GM10248 (cell line): ENCODE results near the gene SH3PXD2A.
"Not testable (repeated sequence)": the region's sequence is repeated elsewhere in the genome, so short reads cannot be mapped to it uniquely, and the experiment has no call there.

Experiments
- CTCF ChIA-PET: fragments of 300-600 bp; sonication (Branson Sonifier 250); formaldehyde crosslinking; extraction: SDS; loops from one replicate; lab custom pipeline; 2021; ENCODE audit warnings: antibody characterized with exemption; lab: Yijun Ruan, JAX
- POLR2A ChIA-PET: fragments of 350-650 bp; sonication (Branson Sonifier 250); formaldehyde crosslinking; extraction: SDS; loops from one replicate; lab custom pipeline; 2020; ENCODE audit warnings: antibody characterized with exemption; lab: Yijun Ruan, JAX
- DNase-seq: peaks from one replicate; pipeline ENCODE4 v3.0.0; 2012; ENCODE audit errors: extremely low spot score
- TF ChIP-seq, protein P1 (sequence below): IDR thresholded peaks from 2 replicates; pipeline ENCODE4 v1.5.1; 2012; ENCODE audit warnings: mild to moderate bottlenecking, low read depth; ENCODE audit errors: extremely low read depth, missing control alignments, control extremely low read depth

SH3PXD2A gene

DNA sequence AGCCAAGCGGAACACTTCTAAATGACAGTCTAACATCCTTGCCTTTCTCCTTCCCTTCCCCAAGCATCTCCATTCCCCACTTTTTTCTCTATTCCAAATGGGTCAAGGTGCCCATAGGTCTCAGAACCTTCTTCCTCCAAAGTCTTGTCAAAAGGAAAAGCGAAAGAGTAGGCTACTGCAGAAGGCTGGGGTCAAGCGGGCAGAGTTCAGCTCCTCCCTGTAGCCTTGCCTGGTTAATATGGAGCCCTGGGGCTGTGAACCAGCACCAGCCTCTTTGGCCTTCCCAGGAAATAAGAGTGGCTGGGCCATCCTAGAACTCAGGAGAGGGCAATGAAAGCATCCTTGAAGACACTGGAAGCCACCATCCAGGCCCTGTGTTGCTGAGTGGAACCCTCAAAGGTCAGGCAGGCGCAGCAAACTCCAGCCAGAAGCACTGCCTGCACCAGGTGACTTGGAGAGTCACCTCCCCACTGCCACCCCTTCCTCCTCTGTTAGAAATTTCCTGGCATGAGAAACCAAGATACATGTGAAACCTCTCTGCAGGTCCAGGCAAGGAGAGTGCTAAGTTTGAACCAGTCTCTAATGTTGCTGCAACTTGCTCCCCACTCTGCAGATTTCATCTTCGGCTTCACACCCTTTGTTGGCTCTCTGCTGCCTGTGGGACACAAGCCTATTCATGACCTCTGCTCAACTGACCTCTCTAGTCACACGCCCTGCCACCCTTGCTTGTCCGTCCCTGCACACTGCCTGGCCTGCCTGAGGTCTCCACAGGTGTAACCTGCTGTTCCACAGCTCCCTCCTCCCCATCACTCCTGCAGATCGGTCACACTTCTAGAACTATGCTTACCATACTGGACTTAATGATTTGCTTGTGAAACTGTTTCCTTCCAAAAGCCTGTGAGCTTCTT, 74.9 kb downstream of the SH3PXD2A start:
- TF ChIP-seq, protein P1, sequence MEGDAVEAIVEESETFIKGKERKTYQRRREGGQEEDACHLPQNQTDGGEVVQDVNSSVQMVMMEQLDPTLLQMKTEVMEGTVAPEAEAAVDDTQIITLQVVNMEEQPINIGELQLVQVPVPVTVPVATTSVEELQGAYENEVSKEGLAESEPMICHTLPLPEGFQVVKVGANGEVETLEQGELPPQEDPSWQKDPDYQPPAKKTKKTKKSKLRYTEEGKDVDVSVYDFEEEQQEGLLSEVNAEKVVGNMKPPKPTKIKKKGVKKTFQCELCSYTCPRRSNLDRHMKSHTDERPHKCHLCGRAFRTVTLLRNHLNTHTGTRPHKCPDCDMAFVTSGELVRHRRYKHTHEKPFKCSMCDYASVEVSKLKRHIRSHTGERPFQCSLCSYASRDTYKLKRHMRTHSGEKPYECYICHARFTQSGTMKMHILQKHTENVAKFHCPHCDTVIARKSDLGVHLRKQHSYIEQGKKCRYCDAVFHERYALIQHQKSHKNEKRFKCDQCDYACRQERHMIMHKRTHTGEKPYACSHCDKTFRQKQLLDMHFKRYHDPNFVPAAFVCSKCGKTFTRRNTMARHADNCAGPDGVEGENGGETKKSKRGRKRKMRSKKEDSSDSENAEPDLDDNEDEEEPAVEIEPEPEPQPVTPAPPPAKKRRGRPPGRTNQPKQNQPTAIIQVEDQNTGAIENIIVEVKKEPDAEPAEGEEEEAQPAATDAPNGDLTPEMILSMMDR: no peak
- DNase-seq: no peak
- ChIA-PET POLR2A (no interaction called here), CTCF (interaction anchor here (0.8 to 2.4 kb wide), 6 partner anchors 8 to 105 kb away, joined by 3 to 6 read pairs (median 4); no protein-coding TSS in a partner anchor)

DNA sequence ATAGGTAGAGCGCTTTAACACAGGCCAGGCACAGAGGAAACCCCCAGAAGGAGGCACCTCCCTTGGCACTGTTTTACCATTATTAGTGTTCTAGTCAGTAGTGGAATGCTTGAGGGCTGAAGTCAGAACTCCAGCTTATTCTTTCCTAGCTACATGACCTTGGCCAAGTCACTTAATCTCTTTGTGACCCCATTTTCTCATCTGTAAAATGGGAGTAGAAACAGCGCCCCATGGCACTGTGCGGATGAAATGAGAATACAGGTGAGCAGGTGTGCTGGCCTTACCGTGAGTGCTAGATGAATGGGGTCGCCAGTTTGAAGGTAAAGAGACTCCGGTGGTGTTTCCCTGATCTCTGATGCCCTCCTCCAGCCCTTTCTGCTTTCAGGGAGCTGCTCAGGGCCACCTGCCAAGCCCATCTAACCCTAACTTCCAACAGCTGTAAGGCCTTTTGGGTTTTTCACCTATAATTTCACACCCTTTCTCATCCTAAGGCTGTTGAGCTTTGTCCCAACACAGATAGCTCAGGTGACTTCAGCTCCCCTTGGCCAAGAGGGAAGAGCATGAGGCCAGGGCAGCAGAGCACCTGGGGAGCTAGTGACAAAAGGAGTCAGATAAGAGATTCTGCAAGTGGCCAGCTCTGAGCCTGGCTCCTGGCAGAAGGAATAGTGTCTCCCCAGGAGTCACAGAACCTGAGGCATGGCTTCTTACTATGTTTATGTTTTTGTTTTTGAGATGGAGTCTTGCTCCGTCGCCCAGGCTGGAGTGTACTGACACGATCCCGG, 76.8 kb downstream of the SH3PXD2A start:
- ChIA-PET POLR2A (no interaction called here), CTCF (interaction anchor here (0.9 to 1.4 kb wide), 6 partner anchors 8 to 66 kb away, joined by 3 to 4 read pairs (median 3); no protein-coding TSS in a partner anchor)
- no peak for DNase-seq
- TF ChIP-seq, protein P1: no peak

DNA sequence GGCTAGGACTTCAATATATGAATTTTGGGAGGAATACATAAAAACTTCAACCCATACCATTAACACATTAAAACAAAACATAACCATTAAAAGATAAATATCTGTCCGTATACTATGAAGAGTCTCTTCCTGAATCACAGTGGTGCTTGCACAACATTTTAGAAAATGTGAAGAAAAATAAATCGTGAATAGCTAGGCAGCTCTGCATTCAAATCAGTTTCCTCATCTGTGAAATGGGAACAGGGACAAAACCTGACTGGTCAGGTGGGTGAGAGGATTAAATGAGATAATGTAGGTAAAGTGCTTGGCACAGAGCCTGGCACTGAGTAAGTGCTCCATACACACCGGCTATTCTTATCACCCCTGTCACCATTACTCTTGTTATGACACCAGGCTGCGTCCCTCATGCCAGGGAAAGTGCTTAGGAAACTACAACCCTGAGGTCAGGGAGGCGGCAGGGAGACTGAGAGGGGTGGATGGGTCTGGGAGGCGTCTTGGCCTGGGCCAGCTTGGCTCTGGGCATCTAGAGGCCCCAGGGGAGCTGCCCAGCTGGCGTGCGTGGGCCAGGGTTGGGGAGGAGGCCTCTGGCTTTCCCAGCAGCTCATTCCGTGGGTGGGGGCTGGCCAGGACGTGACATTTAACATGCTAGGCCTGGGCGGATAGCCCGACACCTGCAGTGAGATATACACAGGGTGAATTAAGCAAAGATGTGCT, 78.3 kb downstream of the SH3PXD2A start:
- CTCF ChIA-PET: interaction anchor here (0.8 to 1.4 kb wide), 4 partner anchors 18 to 64 kb away, joined by 3 to 4 read pairs (median 3); no protein-coding TSS in a partner anchor

DNA sequence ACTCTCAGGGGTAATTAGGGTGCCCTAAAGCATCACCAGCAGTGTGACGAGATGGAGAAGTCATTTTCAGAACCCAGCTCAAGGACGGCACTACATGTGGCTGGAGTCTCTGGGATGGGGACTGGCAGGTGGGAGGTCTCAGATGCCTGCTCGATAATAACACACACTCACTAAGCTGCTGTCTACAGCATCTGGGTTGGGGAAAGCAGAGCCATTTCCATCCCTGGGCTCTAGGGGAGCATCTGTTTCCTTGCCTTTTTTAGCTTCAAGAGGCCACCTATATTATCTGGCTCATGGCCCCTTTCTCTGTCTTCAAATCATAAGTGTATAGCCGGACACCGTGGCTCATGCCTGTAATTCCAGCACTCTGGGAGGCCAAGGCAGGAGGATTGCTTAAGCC, 79.6 kb downstream of the SH3PXD2A start:
- POLR2A ChIA-PET: no interaction called here
- CTCF ChIA-PET: interaction anchor here (0.9 to 1.4 kb wide), 3 partner anchors 11 to 63 kb away, joined by 3 to 4 read pairs (median 4); no protein-coding TSS in a partner anchor
- no peak for DNase-seq
- TF ChIP-seq, protein P1: no peak

More for the DNA sequence above, 78.3 kb downstream of the SH3PXD2A start:
- TF ChIP-seq, protein P1: no peak
- DNase-seq: peak; percentile 66
- POLR2A ChIA-PET: no interaction called here

DNA sequence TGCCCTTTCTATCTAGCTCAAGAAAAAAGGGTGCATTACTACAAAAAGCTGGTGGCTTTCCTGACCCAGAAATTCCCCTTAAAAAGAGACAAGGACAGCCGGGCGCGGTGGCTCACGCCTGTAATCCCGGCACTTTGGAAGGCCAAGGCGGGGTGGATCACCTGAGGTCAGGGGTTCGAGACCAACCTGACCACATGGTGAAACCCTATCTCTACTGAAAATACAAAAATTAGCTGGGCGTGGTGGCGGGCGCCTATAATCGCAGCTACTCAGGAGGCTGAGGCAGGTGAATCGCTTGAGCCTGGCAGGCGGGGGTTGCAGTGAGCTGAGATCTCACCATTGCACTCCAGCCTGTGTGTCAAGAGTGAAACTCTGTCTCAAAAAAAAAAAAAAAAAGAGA, 82.5 kb downstream of the SH3PXD2A start:
- DNase-seq: not testable (repeated sequence)
- CTCF ChIA-PET: interaction anchor here (0.8 to 3.9 kb wide), 10 partner anchors 8 to 59 kb away, joined by 3 to 29 read pairs (median 3); no protein-coding TSS in a partner anchor
- POLR2A ChIA-PET: interaction anchor here (0.7 to 1.2 kb wide), 2 partner anchors 50 to 595 kb away, joined by 5 read pairs; no protein-coding TSS in a partner anchor

DNA sequence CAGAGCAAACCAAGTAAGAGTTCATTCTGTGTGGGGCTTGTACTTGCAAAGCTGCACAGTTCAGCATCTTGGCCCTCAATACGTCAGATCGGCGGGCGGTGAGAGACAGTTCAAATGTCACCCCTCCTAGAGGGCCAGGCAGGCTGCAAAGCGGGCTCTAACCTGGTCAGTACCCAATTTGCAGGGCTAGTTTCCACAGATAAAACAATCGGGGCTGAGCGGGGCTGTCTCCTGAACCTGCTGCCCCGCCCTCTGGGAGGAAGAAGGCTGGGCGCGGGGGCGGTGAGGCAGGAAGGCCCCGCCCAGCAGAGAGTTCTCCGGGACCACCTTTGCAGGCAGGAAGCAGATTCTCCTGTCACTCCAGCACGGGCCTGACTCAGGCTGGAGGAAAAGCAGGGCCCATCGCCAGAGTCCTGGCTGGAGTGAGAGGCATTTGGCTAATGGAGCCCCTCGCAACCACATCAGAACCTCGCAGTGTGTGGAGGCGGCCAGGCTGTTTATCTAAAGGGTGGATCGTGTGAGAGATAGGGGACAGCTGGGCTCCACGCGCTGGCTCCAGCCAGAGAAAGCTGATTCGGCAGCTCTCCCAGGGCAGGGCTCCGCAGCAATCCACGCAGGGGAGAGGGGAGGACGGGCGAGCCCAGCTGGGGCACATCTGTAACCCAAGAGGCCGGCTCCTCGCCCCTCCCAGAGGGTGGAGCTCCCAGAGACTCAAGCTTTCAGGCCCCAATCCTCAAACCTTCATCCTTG, 83.1 kb downstream of the SH3PXD2A start:
- ChIA-PET CTCF (interaction anchor here (0.8 to 3.9 kb wide), 9 partner anchors 9 to 59 kb away, joined by 3 to 29 read pairs (median 3); no protein-coding TSS in a partner anchor), POLR2A (interaction anchor here (1.2 kb wide), 1 partner anchor 50 kb away, joined by 5 read pairs; no protein-coding TSS in a partner anchor)
- DNase-seq: peak; percentile 68
- TF ChIP-seq, protein P1: no peak
